GM12865 (cell line): ENCODE measurements around the gene SPOCK1.

Experiments
- DNase-seq: peaks from one replicate; pipeline ENCODE4 v3.0.0; 2010; ENCODE audit warnings: low read depth
- H3K4me3 ChIP-seq: 2 replicates; pipeline ENCODE4 v1.5.1; 2011; ENCODE audit warnings: mild to moderate bottlenecking, low read depth, low read length, control low read depth
- TF ChIP-seq, protein P1 (sequence below): IDR thresholded peaks from 2 replicates; pipeline ENCODE4 v1.5.1; 2011; ENCODE audit warnings: low read length, control low read depth, low read depth, inconsistent platforms; ENCODE audit not compliant: insufficient read depth; ENCODE audit errors: missing control alignments

SPOCK1 gene

DNA sequence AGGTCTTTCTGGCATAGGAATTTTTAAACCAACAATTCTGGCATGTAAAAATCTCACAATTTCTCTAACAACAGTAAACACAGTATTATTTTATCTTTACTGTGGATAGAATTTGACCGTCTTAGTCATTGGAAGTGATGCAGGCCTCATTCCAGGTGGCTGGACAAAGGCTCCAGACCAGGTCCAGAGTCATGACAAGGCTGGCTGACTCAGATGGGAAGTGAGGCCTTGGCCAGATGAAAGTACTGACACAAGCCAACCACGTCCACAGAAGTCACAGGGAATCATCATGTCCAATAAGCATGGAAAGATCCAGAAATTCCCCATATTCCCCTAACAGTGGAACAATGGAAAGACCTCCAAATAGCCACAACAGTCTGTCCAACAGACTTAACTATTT is 12.4 kb downstream of the SPOCK1 start:
- TF ChIP-seq, protein P1, sequence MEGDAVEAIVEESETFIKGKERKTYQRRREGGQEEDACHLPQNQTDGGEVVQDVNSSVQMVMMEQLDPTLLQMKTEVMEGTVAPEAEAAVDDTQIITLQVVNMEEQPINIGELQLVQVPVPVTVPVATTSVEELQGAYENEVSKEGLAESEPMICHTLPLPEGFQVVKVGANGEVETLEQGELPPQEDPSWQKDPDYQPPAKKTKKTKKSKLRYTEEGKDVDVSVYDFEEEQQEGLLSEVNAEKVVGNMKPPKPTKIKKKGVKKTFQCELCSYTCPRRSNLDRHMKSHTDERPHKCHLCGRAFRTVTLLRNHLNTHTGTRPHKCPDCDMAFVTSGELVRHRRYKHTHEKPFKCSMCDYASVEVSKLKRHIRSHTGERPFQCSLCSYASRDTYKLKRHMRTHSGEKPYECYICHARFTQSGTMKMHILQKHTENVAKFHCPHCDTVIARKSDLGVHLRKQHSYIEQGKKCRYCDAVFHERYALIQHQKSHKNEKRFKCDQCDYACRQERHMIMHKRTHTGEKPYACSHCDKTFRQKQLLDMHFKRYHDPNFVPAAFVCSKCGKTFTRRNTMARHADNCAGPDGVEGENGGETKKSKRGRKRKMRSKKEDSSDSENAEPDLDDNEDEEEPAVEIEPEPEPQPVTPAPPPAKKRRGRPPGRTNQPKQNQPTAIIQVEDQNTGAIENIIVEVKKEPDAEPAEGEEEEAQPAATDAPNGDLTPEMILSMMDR, result no peak
- no peak for DNase-seq
- no peak overlapping the region for H3K4me3 ChIP-seq

GRCh38 chr5:137481596-137481995 is 17.5 kb downstream of the SPOCK1 start:
- H3K4me3 ChIP-seq, result no peak overlapping the region
- no peak for DNase-seq
- TF ChIP-seq, protein P1, result no peak

DNA sequence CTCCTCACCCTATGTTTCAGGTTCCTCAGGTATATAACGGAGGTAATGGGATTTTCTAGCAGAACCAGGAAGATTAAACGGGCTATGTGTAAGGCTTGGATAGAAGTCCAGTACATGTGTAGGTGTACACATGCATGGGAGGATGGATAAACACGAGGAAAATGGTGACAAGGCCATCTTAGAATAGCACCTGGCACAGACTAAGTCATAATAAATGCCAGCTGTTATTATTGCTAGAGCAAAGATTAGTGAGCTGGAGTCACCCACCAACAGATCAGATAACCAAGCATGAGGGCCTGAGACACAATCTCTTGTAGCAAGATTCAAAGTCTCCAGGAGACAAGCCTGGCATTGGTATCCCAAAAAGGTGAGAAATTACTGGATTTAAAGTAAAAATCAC is 21.1 kb downstream of the SPOCK1 start:
- TF ChIP-seq, protein P1, result no peak
- DNase-seq, result no peak
- no peak overlapping the region for H3K4me3 ChIP-seq

GRCh38 chr5:137470921-137471220 is 28.3 kb downstream of the SPOCK1 start:
- TF ChIP-seq, protein P1, result no peak
- no peak for DNase-seq
- no peak overlapping the region for H3K4me3 ChIP-seq

- TF ChIP-seq, protein P1, result no peak
- H3K4me3 ChIP-seq, result no peak overlapping the region
- no peak for DNase-seq
These were observed 28.8 kb downstream of the SPOCK1 start for GRCh38 chr5:137470111-137470920.

- TF ChIP-seq, protein P1, result no peak
- DNase-seq, result no peak
- H3K4me3 ChIP-seq, result no peak overlapping the region
These were observed 32.2 kb downstream of the SPOCK1 start for GRCh38 chr5:137466889-137467288.

DNA sequence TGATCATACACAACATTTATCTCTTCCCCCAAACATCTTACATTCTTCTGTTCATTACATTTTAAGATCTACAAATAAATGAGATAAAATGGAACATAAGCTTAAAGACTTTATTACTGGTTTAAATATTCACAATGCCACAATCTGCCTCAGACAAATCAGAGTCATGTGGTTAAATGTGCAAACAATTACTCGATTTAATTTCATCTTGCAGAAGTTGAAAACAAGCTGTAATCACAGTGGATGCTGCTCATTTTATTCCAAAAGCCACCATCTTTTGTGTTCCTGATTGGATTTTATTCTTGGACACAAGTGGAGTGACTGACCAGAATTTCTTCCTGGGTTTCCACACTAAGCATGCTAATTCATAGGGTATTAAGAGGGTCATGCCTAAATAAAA is 33.2 kb downstream of the SPOCK1 start:
- H3K4me3 ChIP-seq, result no peak overlapping the region
- DNase-seq, result no peak
- TF ChIP-seq, protein P1, result no peak
